K562 (cell line): Measurements from ENCODE around the gene RBMX. TPM values are rescaled to one million over a fixed set of nuclear protein-coding genes. Genes with fewer than 3 reads are reported as not detected.

Experiments
- MECOM ChIP-seq: fragments of 250-450 bp; sonication (Bioruptor Pico); IDR thresholded peaks from 2 replicates; pipeline ENCODE4 v1.8.0; 2022; ENCODE audit warnings: inconsistent platforms
- NR4A1 ChIP-seq, 2 experiments: fragments of 250-450 bp in 1 of 2; fragments of 450-650 bp in 1 of 2; sonication (Bioruptor Pico) in 1 of 2; IDR thresholded peaks; 2 replicates each; pipeline versions ENCODE4 v1.4.0 to v1.6.1; 2016 to 2020; ENCODE audit warnings: mild to moderate bottlenecking in 2 of 2, missing compliant biosample characterization in 1 of 2, missing genetic modification characterization in 1 of 2, moderate library complexity in 1 of 2
- NRF1 ChIP-seq, 2 experiments: fragments of 450-650 bp; IDR thresholded peaks in 1 of 2; conservative IDR thresholded peaks in 1 of 2; 2 replicates each; pipeline ENCODE4 v1.6.1; 2014; ENCODE audit warnings: mild to moderate bottlenecking in 2 of 2
- TAF7 ChIP-seq: fragments of 450-650 bp; IDR thresholded peaks from 2 replicates; pipeline ENCODE4 v1.6.1; 2016; ENCODE audit warnings: missing genetic modification characterization, missing compliant biosample characterization
- polyA plus RNA-seq, 8 experiments: library from polyadenylated mRNA; depleted of rRNA in 4 of 8; stranded (reverse) in 5 of 8; unstranded in 3 of 8; fragments of >200 nt; fragmentation: Nextera tagmentation in 2 of 8; fragmentation: Illumina TruSeq in 1 of 8; extraction: Ambion mirVana in 2 of 8; extraction: Trizol in 1 of 8; gene quantifications; 2 replicates each; pipeline versions ENCODE4 v1.2.1 to v1.2.3, GENCODE V29; 2011 to 2014; ENCODE audit warnings: inconsistent platforms in 1 of 8, missing spikeins in 1 of 8
- total RNA-seq, 7 experiments: library from RNA; depleted of rRNA in 6 of 7; stranded (reverse); fragments of >200 nt in 6 of 7; fragmentation: Illumina TruSeq in 2 of 7; extraction: Trizol in 2 of 7; gene quantifications; 2 replicates each; pipeline versions ENCODE4 v1.2.1 to v1.2.3, GENCODE V29; 2011 to 2021; ENCODE audit warnings: low replicate concordance in 1 of 7
- TF ChIP-seq, protein P1 (sequence below), 2 experiments: fragments of 250-450 bp in 1 of 2; fragments of 450-650 bp in 1 of 2; sonication (Bioruptor Pico) in 1 of 2; IDR thresholded peaks; 2 replicates each; pipeline versions ENCODE4 v1.6.1 to v1.8.0; 2016 to 2021; ENCODE audit warnings: mild to moderate bottlenecking in 2 of 2, moderate library complexity in 2 of 2, missing compliant biosample characterization in 1 of 2, missing genetic modification characterization in 1 of 2
- TF ChIP-seq, protein P2 (sequence below), 3 experiments: fragments of 200-800 bp in 1 of 3; sonication (Bioruptor generic) in 1 of 3; sonication (generic) in 1 of 3; formaldehyde crosslinking in 1 of 3; IDR thresholded peaks; 2 replicates each; pipeline versions ENCODE4 v1.6.1 to v1.8.0; 2016 to 2022; ENCODE audit warnings: mild to moderate bottlenecking in 2 of 3, missing compliant biosample characterization in 2 of 3, missing genetic modification characterization in 2 of 3, missing genetic modification reagents in 1 of 3
- TF ChIP-seq, protein P3 (sequence below): conservative IDR thresholded peaks from 2 replicates; pipeline ENCODE4 v1.6.1; 2011; ENCODE audit warnings: low read depth, mild to moderate bottlenecking, low read length; ENCODE audit not compliant: control insufficient read depth

Gene RBMX
- total and polyA plus RNA-seq, 9 of the 15 experiments (the other 6 are each of a cell fraction or from before 2014, with no cell fraction given): 405 to 671 (median 540) TPM

DNA sequence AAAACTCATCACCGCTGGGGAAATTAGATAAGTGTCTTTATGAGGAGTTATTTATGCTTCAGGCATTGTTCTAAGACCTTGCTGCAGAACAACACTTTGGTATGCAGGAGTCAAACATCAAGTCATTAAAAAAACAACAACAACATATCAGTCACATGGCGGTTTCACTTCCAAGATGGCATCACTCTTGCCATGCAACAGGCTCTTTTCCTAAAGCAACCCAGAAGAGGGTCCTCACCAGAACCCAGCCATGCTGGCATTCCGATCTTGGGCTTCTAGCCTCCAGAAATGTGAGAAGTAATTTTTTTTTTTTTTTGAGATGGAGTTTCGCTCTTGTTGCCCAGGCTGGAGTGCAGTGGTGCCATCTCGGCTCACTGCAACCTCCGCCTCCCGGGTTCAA is 8.7 kb upstream of the RBMX start (continued):
- TF ChIP-seq, protein P1, sequence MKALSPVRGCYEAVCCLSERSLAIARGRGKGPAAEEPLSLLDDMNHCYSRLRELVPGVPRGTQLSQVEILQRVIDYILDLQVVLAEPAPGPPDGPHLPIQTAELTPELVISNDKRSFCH (CRISPR knock-in tag; IDR thresholded peaks at IDR 0.05): no peak
- TF ChIP-seq, protein P1 (tag; IDR thresholded peaks at IDR 0.05): peak; percentile 84; the same call in 1 of the 2 replicates
- TF ChIP-seq MECOM (CRISPR knock-in tag): peak; percentile 62; the same call in 1 of the 2 replicates
- TF ChIP-seq NR4A1 (CRISPR knock-in tag; IDR thresholded peaks at IDR 0.05): no peak
- TF ChIP-seq NR4A1 (tag; IDR thresholded peaks at IDR 0.05): peak; percentile 73; the same call in 1 of the 2 replicates
- TF ChIP-seq TAF7 (tag): peak; percentile 16; the same call in 1 of the 2 replicates
- TF ChIP-seq, protein P2, sequence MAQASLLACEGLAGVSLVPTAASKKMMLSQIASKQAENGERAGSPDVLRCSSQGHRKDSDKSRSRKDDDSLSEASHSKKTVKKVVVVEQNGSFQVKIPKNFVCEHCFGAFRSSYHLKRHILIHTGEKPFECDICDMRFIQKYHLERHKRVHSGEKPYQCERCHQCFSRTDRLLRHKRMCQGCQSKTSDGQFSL (CRISPR knock-in tag; IDR thresholded peaks at IDR 0.05): no peak
- TF ChIP-seq, protein P2 (tag; IDR thresholded peaks at IDR 0.05): 0 out of 4 replicates have a peak, but pooled peaks of 1 of the 2 experiments have one; percentile 41
- TF ChIP-seq, protein P3, sequence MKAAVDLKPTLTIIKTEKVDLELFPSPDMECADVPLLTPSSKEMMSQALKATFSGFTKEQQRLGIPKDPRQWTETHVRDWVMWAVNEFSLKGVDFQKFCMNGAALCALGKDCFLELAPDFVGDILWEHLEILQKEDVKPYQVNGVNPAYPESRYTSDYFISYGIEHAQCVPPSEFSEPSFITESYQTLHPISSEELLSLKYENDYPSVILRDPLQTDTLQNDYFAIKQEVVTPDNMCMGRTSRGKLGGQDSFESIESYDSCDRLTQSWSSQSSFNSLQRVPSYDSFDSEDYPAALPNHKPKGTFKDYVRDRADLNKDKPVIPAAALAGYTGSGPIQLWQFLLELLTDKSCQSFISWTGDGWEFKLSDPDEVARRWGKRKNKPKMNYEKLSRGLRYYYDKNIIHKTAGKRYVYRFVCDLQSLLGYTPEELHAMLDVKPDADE: no peak
- TF ChIP-seq NRF1 (conservative IDR thresholded peaks at IDR 0.05 in 1 of 2, IDR thresholded peaks at IDR 0.05 in 1 of 2): no peak
